ENCODE results near the gene FOXJ2. TPM values are rescaled to one million over a fixed set of nuclear protein-coding genes. Genes with fewer than 3 reads are reported as not detected.

The FOXJ2 gene
- total RNA-seq, 4 donors from 2014 or later, result 10.9 to 23.0 (median 13.3) TPM

DNA sequence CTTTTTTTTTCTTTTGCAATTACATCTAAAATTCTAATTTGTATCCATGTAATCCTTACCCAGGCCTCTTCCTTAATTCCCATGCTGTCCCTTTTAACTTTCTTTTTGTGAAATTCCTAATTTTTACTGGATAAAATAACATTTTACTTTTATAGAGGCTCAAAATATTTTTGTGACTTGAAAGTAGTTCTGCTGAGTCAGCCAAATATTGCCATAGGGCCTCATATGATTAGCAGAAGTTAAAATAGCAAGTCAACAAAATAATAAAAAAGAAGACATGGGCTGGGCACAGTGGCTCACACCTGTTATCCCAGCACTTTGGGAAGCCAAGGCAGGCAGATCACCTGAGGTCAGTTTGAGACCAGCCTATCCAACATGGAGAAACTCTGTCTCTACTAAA, 31.6 kb downstream of the FOXJ2 start:
- TF ChIP-seq, protein P1, sequence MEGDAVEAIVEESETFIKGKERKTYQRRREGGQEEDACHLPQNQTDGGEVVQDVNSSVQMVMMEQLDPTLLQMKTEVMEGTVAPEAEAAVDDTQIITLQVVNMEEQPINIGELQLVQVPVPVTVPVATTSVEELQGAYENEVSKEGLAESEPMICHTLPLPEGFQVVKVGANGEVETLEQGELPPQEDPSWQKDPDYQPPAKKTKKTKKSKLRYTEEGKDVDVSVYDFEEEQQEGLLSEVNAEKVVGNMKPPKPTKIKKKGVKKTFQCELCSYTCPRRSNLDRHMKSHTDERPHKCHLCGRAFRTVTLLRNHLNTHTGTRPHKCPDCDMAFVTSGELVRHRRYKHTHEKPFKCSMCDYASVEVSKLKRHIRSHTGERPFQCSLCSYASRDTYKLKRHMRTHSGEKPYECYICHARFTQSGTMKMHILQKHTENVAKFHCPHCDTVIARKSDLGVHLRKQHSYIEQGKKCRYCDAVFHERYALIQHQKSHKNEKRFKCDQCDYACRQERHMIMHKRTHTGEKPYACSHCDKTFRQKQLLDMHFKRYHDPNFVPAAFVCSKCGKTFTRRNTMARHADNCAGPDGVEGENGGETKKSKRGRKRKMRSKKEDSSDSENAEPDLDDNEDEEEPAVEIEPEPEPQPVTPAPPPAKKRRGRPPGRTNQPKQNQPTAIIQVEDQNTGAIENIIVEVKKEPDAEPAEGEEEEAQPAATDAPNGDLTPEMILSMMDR (IDR thresholded peaks at IDR 0.05; ENCODE audit: low read depth), result no peak

- TF ChIP-seq, protein P1 (IDR thresholded peaks at IDR 0.05; ENCODE audit: low read depth), result no peak
Measured at GRCh38 chr12:8065991-8066594, 33.6 kb downstream of the FOXJ2 start, which contains the start of gene C3AR1. C3AR1 (minus strand) TSS chr12:8066359; CDS start chr12:8060185, 6,174 bp downstream.

- TF ChIP-seq, protein P1 (IDR thresholded peaks at IDR 0.05; ENCODE audit: low read depth), result no peak
Measured at GRCh38 chr12:8069582-8069981, 37.1 kb downstream of the FOXJ2 start.

DNA sequence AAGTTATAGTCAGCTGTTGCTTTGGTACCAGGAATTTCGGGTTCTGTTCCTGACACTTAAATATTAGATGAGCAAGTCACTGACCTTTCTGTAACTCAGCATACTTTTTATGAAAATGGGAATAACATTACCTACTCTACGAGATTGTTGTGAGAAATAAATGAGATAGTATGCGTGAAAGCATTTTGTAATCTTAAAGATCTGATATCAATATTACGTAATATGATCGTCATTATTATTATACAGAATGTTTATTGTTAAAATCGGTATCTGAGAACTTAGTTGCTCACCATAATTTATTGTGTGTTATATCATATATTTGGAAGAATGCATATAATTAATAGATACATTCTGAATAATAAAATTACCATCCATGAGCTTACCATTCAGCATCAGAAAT, 43.4 kb downstream of the FOXJ2 start:
- TF ChIP-seq, protein P1 (IDR thresholded peaks at IDR 0.05; ENCODE audit: low read depth), result no peak

DNA sequence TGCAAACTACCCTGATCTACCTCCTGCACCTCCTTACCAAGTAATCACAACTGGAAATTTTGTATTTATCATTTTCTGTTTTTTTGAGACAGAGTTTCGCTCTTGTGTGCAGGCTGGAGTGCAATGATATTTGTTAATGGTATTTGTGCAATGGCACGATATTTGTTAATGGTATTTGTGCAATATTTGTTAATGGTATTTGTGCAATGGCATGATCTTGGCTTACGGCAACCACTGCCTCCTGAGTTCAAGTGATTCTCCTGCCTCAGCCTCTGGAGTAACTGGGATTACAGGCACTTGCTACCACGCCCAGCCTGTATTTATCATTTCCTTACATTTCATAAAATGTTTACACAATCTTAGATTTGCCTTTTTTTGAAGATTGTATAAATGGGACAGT, 43.9 kb downstream of the FOXJ2 start:
- TF ChIP-seq, protein P1 (IDR thresholded peaks at IDR 0.05; ENCODE audit: low read depth), result no peak

- TF ChIP-seq, protein P1 (IDR thresholded peaks at IDR 0.05; ENCODE audit: low read depth), result no peak
Measured at GRCh38 chr12:8077207-8077606, 44.7 kb downstream of the FOXJ2 start.

DNA sequence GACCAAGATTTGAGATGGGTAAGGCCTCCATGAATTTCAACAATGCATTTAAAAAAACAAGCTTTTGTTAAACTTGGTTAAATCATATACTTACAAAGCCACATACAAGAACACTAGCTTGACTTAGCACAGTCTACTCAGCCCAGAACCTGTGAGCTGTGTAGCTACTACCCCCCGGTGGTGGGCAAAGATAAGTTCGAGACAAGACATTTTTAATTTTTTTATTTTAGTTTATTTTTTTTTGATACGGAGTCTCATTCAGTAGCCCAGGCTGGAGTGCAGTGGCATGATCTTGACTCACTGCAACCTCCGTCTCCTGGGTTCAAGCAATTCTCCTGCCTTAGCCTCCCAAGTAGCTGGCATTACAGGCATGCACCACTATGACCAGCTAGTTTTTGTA, 45.9 kb downstream of the FOXJ2 start:
- TF ChIP-seq, protein P1 (IDR thresholded peaks at IDR 0.05; ENCODE audit: low read depth), result no peak
